SH-SY5Y (cell line): ENCODE measurements around the gene TMEM43.

Source experiments
- GATA2 ChIP-seq: IDR thresholded peaks from 2 replicates; pipeline ENCODE4 v1.6.1; 2011; ENCODE audit warnings: mild to moderate bottlenecking, low read depth, low read length
- GATA3 ChIP-seq: IDR thresholded peaks from 2 replicates; pipeline ENCODE4 v1.6.1; 2011; ENCODE audit warnings: low read depth, mild to moderate bottlenecking, low read length, moderate library complexity

DNA sequence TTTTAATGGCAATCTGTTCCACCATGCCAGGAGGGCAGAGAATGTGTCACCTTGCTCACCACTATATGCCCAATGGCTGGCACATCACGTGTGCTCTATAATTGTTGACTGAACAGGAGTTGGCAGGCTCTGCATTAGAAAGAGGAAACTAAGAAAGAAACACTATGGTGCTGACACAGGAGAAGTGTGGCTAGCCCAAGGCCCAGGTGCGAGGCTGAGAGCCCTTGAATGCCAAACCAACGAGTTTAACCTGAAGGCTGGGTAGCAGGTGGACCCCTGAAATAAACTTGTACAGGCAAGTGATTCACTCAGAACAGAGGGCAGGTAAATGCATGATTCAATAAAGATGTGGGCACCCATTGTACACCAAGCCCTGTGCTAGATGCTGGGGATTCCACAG lies 2.6 kb upstream of the TMEM43 start:
- TF ChIP-seq GATA2 (no peak), GATA3 (no peak)
